DMS53 treated with DMSO at 0.1 percent for 48 hours (cell line): ENCODE results near the gene PRR19.

Experiments
- DNase-seq: peaks from one replicate; lab custom pipeline; 2025; ENCODE audit not compliant: unreplicated experiment; lab: John Stamatoyannopoulos, UW

PRR19 gene

GRCh38 chr19:42344336-42344893, 42.5 kb downstream of the PRR19 start:
- no peak for DNase-seq

- no peak for DNase-seq
These were observed 43.4 kb downstream of the PRR19 start for GRCh38 chr19:42345191-42345812.

- DNase-seq: no peak
These were observed 46.3 kb downstream of the PRR19 start for GRCh38 chr19:42348211-42348610.

GRCh38 chr19:42349378-42350107, 47.6 kb downstream of the PRR19 start:
- DNase-seq: no peak

GRCh38 chr19:42350417-42350816, 48.5 kb downstream of the PRR19 start:
- DNase-seq: no peak

- DNase-seq: no peak
These were observed 49.3 kb downstream of the PRR19 start for GRCh38 chr19:42351079-42351735.

GRCh38 chr19:42352301-42353259, 50.6 kb downstream of the PRR19 start:
- no peak for DNase-seq

GRCh38 chr19:42353341-42354015, 51.5 kb downstream of the PRR19 start:
- DNase-seq: no peak

- no peak for DNase-seq
These were observed 54.0 kb downstream of the PRR19 start for GRCh38 chr19:42355896-42356295.

GRCh38 chr19:42356686-42357085, 54.8 kb downstream of the PRR19 start:
- DNase-seq: no peak

- no peak for DNase-seq
These were observed 55.4 kb downstream of the PRR19 start for GRCh38 chr19:42357290-42357689.
